GM13977 (cell line): ENCODE measurements around the gene IRX2.

Source experiments
- DNase-seq: peaks from one replicate; pipeline ENCODE4 v3.0.0; 2012; ENCODE audit warnings: low spot score
- CTCF ChIP-seq: IDR thresholded peaks from 2 replicates; pipeline ENCODE4 v1.5.1; 2012; ENCODE audit warnings: mild to moderate bottlenecking, control low read depth; ENCODE audit not compliant: insufficient read depth; ENCODE audit errors: extremely low read depth, missing control alignments
- in situ Hi-C: fragments of 300-500 bp; cut with MboI; formaldehyde crosslinking; loops from one replicate; pipeline ENCODE4 v1.12.0; 2022; ENCODE audit warnings: low sequenced_read_pairs, low pct_unique_long_range_greater_than_20kb, mixed read lengths, inconsistent platforms; ENCODE audit not compliant: unreplicated experiment

IRX2 gene

GRCh38 chr5:2732004-2732403, 19.5 kb downstream of the IRX2 start:
- TF ChIP-seq CTCF: no peak
- in situ Hi-C loops: no loop called here
- DNase-seq: no peak

GRCh38 chr5:2729189-2729588, 22.3 kb downstream of the IRX2 start:
- in situ Hi-C loops: no loop called here
- no peak for DNase-seq
- no peak for TF ChIP-seq CTCF

GRCh38 chr5:2727550-2727949, 23.9 kb downstream of the IRX2 start:
- in situ Hi-C loops: no loop called here
- no peak for DNase-seq
- no peak for TF ChIP-seq CTCF

- in situ Hi-C loops: no loop called here
- TF ChIP-seq CTCF: no peak
- no peak for DNase-seq
Observed at GRCh38 chr5:2725980-2726765, 25.3 kb downstream of the IRX2 start.

- in situ Hi-C loops: no loop called here
- TF ChIP-seq CTCF: no peak
- no peak for DNase-seq
Observed at GRCh38 chr5:2724831-2725230, 26.6 kb downstream of the IRX2 start.

GRCh38 chr5:2724031-2724581, 27.4 kb downstream of the IRX2 start:
- in situ Hi-C loops: no loop called here
- no peak for TF ChIP-seq CTCF
- DNase-seq: no peak

GRCh38 chr5:2722901-2723300, 28.6 kb downstream of the IRX2 start:
- no peak for DNase-seq
- in situ Hi-C loops: no loop called here
- no peak for TF ChIP-seq CTCF
